Measurements from ENCODE around the gene DCAF11. TPM values are rescaled to one million over a fixed set of nuclear protein-coding genes. Genes with fewer than 3 reads are reported as not detected.
A peak's percentile ranks its signal among the peaks of the same experiment; 100 is the strongest.

Gene DCAF11
- total and polyA plus RNA-seq, 2 of the 13 experiments (the other 11 are each of a cell fraction or from before 2014, with no cell fraction given): 150 to 257 TPM

GRCh38 chr14:24136684-24137528, 22.3 kb downstream of the DCAF11 start (continued):
- TF ChIP-seq SNAI1 (CRISPR knock-in tag; IDR thresholded peaks at IDR 0.05; ENCODE audit: borderline replicate concordance): peak; percentile 33; the same call in 1 of the 2 replicates
- TF ChIP-seq ZNF281 (CRISPR knock-in tag; IDR thresholded peaks at IDR 0.05; ENCODE audit: borderline replicate concordance): no peak
- TF ChIP-seq, protein P1, sequence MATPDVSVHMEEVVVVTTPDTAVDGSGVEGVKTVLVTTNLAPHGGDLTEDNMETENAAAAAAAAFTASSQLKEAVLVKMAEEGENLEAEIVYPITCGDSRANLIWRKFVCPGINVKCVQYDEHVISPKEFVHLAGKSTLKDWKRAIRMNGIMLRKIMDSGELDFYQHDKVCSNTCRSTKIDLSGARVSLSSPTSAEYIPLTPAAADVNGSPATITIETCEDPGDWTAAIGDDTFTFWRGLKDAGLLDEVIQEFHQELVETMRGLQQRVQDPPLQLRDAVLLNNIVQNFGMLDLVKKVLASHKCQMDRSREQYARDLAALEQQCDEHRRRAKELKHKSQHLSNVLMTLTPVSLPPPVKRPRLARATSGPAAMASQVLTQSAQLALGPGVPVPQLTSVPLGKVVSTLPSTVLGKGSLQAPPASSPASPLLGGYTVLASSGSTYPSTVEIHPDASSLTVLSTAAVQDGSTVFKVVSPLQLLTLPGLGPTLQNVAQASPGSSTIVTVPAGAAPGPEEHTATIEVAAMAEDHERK (CRISPR knock-in tag; IDR thresholded peaks at IDR 0.05; ENCODE audit: low read depth): no peak
- TF ChIP-seq, protein P2, sequence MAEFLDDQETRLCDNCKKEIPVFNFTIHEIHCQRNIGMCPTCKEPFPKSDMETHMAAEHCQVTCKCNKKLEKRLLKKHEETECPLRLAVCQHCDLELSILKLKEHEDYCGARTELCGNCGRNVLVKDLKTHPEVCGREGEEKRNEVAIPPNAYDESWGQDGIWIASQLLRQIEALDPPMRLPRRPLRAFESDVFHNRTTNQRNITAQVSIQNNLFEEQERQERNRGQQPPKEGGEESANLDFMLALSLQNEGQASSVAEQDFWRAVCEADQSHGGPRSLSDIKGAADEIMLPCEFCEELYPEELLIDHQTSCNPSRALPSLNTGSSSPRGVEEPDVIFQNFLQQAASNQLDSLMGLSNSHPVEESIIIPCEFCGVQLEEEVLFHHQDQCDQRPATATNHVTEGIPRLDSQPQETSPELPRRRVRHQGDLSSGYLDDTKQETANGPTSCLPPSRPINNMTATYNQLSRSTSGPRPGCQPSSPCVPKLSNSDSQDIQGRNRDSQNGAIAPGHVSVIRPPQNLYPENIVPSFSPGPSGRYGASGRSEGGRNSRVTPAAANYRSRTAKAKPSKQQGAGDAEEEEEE (CRISPR knock-in tag; IDR thresholded peaks at IDR 0.05; ENCODE audit: borderline replicate concordance): no peak
- no peak for TF ChIP-seq ZFP1 (CRISPR knock-in tag; IDR thresholded peaks at IDR 0.05)
- no peak for TF ChIP-seq KIAA2018 (CRISPR knock-in tag; IDR thresholded peaks at IDR 0.05; ENCODE audit: borderline replicate concordance)
- TF ChIP-seq SAFB2 (CRISPR knock-in tag; IDR thresholded peaks at IDR 0.05; ENCODE audit: borderline replicate concordance, low read depth): peak; percentile 70; the same call in 1 of the 2 replicates
- no peak for TF ChIP-seq NKX3-1 (CRISPR knock-in tag; IDR thresholded peaks at IDR 0.05)
- no peak for TF ChIP-seq ZFP62 (CRISPR knock-in tag; IDR thresholded peaks at IDR 0.05)
- TF ChIP-seq TEAD3 (CRISPR knock-in tag; optimal IDR thresholded peaks at IDR 0.05; ENCODE audit: borderline replicate concordance): peak; percentile 47
